GM18499 (cell line): Measurements from ENCODE around the gene PACSIN1.

Experiments
- ATAC-seq: cut with Tn5 transposase; IDR thresholded peaks from one replicate; pipeline ENCODE4 v1.9.1; 2021; ENCODE audit warnings: moderate number of reproducible peaks; ENCODE audit not compliant: insufficient read depth, unreplicated experiment

The PACSIN1 gene

DNA sequence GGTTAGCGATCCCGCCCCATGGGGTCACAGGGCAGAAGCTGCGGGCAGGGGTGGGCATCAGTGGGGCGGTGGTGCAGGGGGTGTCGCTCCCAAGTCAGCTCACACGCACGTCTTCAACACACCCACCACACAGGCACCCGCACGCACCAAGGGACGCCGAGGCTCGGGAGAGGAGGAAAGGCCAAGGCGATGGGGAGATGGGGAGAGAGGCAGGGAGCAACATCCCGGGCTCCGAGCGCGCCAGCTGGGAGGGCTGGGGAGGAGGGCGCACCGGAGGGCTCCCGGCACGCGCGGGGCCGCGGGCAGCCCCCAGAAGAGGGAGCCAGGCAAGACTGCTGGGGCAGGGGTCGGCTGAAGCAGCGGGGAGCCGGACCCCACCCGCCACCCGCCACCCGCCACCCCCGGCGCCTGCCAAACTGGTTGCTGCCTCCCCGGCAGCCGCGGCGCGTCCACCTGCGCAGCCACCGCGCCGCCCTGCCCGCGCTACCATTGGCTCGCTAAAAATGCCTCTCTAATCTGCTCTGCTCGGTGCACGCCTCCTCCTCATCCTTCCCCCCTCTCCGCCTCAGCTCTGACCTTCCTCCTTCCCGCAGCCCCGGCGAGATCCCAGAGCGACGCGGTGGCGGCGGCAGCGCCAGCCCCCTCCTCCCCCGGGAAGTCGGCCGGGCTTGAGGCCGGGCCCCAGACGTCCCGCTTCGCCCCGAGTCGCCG lies at the start of gene PACSIN1:
PACSIN1 (plus strand) TSS at position 546 of the 711 bp plus-strand sequence. CDS start 60,230 bp downstream, outside the sequence.
- ATAC-seq = no peak

GRCh38 chr6:34416877-34417371 lies 49.0 kb upstream of the PACSIN1 start:
- ATAC-seq = no peak

GRCh38 chr6:34418367-34418766 lies 47.5 kb upstream of the PACSIN1 start:
- ATAC-seq = no peak

- no peak for ATAC-seq
Observed at GRCh38 chr6:34423254-34423653, 42.6 kb upstream of the PACSIN1 start.

- no peak for ATAC-seq
Observed at GRCh38 chr6:34424200-34425131, 41.4 kb upstream of the PACSIN1 start.

DNA sequence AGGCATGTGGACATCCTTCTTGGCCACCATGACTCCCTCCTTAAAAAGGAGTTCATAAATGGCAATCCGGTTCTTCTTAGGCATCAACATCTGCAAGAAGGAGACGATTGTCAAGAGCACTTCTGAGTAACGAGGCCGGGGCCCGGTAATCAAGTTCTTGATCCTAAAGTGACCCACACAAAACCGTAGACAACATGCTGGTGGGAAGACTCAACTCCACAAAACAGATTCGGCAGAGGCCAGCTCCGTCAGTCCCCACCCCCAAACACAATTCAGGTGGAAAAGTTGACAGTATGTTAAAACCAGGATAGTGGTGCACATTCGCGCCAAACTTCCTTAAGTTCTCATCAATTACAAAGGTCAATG lies 40.8 kb upstream of the PACSIN1 start:
- no peak for ATAC-seq

GRCh38 chr6:34425498-34426410 lies 40.1 kb upstream of the PACSIN1 start, which contains the start of gene RPS10:
RPS10 (minus strand) TSS chr6:34426069; CDS start chr6:34425221, 848 bp downstream.
- ATAC-seq = no peak

DNA sequence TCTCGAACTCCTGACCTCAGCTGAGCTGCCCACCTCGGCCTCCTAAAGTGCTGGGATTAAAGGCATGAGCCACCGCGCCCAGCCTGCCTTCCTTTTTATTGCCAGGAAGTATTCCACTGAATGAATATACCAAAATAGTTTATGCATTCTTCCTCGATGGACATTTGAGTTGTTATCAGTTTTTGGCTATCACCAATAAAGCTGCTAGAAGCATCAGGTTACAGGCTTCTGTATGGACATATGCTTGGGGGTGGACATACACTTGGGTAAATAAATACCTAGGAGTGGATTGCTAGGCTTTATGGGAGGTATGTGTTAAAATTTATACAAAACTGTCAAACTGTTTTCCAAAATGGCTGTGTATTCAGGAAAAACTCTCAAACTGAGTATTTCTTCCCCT lies 30.0 kb upstream of the PACSIN1 start:
- no peak for ATAC-seq

DNA sequence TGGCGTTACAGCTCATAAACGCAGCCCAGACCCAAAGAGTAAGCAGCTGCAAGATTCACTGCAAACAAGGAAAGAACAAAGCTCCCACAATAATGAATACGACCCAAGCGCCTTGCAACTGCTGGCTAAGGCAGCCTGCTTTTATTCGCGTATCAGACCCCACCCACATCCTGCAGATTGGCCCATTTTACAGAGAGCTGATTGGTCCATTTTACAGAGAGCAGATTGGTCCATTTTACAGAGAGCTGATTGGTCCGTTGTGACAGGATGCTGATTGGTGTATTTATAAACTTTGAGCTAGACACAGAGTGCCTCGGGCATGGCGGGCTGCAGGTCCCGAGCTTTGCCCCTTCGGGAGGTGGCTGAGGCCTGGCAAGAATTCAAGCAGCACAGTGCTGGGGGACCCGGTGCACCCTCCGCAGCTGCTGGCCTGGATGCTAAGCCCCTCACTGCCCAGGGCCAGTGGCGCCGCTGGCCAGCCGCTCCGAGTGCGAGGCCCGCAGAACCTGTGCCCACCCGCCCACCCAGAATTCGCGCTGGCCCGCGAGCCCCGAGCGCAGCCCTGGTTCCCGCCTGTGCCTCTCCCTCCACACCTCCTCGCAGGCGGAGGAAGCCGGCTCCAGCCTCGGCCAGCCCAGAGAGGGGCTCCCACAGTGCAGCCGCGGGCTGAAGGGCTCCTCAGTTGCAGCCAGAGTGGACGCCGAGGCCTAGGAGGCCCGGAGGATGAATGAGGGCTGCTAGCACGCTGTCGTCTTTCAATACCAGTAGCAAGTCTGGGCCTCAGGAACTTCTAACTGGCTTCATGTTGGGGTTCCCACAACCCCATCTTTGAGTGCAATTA lies 28.9 kb upstream of the PACSIN1 start:
- ATAC-seq = no peak

- no peak for ATAC-seq
Observed at GRCh38 chr6:34437644-34437970, 28.3 kb upstream of the PACSIN1 start.

DNA sequence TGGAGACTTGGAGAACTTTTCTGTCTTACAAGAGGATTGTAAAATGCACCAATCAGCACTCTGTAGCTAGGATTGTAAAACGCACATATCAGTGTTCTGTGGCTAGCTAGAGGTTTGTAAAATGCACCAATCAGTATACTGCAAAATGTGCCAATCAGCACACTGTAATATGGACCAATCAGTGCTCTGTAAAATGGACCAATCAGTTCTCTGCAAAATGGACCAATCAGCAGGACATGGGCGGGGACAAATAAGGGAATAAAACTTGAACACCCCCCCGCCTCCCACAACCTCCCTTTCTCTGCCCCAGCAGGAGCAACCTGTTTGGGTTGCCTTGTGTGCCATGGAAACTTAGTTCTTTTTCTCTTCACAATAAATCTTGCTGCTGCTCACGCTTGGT lies 27.2 kb upstream of the PACSIN1 start:
- ATAC-seq = no peak

- no peak for ATAC-seq
Observed at GRCh38 chr6:34439442-34439841, 26.4 kb upstream of the PACSIN1 start.

DNA sequence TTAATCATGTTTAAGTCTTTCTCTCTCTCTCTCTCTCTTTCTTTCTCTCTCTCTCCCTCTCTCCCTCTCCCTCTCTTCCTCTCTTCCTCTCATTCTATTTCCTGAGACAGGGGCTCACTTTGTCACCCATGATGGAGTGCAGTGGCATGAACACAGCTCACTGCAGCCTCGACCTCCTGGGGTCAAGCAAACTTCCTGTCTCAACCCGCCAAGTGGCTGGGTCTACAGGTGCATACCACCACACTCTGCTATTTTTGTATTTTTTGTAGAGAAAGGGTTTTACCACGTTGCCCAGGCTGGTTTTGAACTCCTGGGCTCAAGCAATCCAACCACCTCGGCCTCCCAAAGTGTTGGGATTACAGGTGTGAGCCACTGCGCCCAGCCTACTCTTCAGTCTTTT lies 24.4 kb upstream of the PACSIN1 start:
- ATAC-seq = no peak

DNA sequence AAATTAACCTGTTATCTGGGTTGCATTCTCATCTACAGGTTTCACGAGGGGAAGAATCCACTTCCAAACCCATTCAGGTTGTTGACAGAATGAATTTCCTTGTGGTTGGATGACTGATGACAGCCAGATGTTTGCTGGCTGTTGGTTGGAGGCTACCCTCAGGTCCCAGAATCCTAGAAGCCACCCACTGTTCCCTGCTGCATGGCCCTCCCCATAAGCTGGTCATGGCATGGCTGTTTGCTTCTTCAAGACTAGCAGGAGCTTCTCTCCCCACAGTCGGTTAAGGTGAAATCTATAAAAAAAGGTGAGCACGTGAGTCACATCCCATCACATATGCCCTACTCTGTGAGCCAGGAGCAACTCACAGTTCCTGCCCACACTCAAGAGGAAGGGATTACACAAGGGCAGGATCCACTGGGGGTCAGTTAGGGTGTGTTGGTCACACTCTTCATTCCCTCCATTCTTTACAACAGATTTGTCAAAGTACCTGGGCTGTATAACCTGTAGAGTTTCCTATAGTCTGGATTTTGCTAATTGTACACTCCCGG lies 20.5 kb upstream of the PACSIN1 start:
- no peak for ATAC-seq

GRCh38 chr6:34447386-34447785 lies 18.5 kb upstream of the PACSIN1 start:
- no peak for ATAC-seq

DNA sequence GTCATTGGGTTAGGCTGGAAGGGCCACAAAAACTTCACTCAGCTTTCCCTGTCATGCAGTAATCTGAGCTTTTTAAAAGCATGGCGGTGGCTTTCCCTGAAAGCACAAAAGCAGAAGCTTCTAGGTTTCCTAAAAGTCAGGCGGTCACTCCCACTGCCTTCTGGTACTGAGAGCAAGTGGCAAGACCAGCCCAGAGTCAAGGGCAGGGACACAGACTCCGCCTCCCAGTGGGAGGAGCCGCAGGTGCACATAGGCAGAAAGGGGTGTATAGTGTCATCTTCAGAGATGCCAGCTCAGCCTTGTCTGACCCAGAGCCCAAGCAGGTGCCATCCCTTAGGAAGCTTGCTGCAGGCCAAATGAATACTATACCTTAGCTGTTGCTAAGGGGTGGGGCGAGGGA lies 18.0 kb upstream of the PACSIN1 start:
- ATAC-seq = no peak

GRCh38 chr6:34451192-34451591 lies 14.7 kb upstream of the PACSIN1 start:
- ATAC-seq = no peak

DNA sequence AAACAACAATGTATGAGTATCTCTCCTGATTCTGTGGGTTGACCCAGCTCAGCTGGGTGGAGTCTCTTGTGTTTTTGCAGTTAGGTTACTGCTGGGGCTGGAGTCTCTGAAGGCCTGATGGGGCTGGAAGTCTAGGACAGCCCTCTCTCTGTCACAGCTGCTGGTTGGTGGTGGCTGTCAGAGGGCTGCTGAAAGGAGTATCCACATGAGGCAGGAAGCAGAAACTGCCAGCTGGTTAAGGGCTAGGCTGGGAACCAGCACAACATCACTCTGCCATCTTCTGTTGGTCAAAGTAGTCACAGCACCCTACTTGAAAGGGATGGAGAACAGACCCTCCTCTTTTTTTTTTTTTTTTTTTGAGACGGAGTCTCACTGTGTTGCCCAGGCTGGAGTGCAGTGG lies 10.0 kb upstream of the PACSIN1 start:
- no peak for ATAC-seq

DNA sequence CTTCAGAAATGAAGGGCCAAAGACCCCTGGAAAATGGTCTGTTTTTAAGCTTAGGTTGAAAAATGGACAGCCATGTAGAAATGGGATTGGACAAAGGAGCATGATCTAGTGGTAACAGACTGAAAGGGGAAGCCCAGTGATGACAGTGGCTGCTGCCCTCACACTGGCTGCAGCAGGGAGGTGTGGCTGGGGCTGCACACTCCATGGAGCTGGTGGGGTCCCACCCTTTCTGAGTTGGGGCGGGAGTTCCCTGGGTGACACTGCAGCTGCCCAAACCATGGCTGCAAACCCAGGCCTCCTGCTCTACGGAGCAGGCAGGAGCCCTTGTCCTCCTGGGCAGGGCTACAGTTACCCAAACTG lies 8.5 kb upstream of the PACSIN1 start:
- ATAC-seq = no peak
